ENCODE measurements around the gene FBF1.

DNA sequence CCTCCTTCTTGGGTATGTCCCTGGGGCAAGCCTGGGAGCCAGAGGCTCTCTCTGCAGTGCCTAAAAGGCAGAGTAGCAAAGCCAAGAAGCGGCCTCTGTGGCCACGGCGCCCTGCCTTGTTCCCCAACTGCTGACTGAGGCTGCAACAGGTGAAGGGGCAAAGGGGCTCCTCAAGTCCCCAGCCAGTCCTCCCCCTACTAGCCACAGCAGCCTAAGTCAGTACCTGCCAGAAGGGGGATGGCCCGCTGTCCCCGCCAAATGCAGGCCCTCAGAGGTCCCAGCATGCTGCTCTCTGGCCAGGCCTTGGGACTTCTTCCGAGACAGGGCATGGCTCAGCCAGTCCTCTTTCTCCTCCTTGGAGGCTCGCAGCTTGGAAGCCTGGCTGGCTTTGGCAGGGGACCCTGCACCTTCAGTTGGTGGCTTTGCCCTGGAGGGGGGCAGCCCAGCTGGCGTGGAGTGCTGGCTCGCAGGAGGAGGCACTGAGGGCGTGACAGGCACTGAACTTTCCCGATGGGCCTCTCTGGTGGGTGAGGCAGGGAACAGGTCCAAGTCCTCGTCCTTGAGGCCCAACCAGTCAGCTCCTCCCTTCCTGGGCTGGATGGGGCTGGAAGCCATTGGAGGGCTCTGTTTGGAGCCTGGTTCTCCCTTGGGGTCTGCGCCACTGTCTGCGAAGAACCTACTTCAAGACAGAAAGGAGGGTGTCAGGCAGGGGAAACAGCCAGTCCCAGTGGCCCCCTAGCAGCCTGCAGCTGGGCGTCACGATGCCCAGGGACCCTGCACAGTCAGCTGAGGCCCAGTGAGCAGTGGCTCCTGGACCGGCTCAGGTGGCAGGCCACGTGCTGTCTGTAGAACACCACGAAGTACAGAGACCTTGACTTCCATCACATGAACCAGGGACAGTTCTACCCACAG, 17.6 kb downstream of the FBF1 start:
- no peak for TF ChIP-seq PKNOX1 (IDR thresholded peaks at IDR 0.05)
- no peak for TF ChIP-seq SUZ12 (IDR thresholded peaks at IDR 0.05)
- no peak for TF ChIP-seq TARDBP (IDR thresholded peaks at IDR 0.05)
- no peak for TF ChIP-seq HDGF (IDR thresholded peaks at IDR 0.05; ENCODE audit: borderline replicate concordance)

All from HEK293T (cell line).